Mucosa of rectum (tissue), 2 donors: ENCODE results near the gene SMARCD2.
"Not testable (repeated sequence)": the region's sequence is repeated elsewhere in the genome, so short reads cannot be mapped to it uniquely, and the experiment has no call there.

ENCODE experiments used
- H3K27ac ChIP-seq, 2 donors: one replicate each; pipeline ENCODE4 v1.7.0; 2013; ENCODE audit warnings: inconsistent platforms in 2 of 2, low read depth in 2 of 2, low read length in 2 of 2
- H3K27me3 ChIP-seq, 2 donors: one replicate each; pipeline ENCODE4 v1.7.0; 2013; ENCODE audit warnings: low read length in 2 of 2; ENCODE audit not compliant: control insufficient read depth in 2 of 2, insufficient read depth in 2 of 2
- H3K36me3 ChIP-seq, 2 donors: one replicate each; pipeline ENCODE4 v1.7.0; 2013; ENCODE audit warnings: low read length in 2 of 2; ENCODE audit not compliant: control insufficient read depth in 2 of 2, insufficient read depth in 2 of 2
- H3K4me1 ChIP-seq, 2 donors: one replicate each; pipeline ENCODE4 v1.7.0; 2013; ENCODE audit warnings: low read length in 2 of 2, mild to moderate bottlenecking in 1 of 2; ENCODE audit not compliant: control insufficient read depth in 2 of 2, insufficient read depth in 2 of 2
- H3K4me3 ChIP-seq, 2 donors: one replicate each; pipeline ENCODE4 v1.7.0; 2013; ENCODE audit warnings: low read length in 2 of 2
- H3K9ac ChIP-seq, 2 donors: one replicate each; pipeline ENCODE4 v1.7.0; 2013; ENCODE audit warnings: low read length in 2 of 2, low read depth in 1 of 2, mild to moderate bottlenecking in 1 of 2
- H3K9me3 ChIP-seq, 2 donors: one replicate each; pipeline ENCODE4 v1.7.0; 2013; ENCODE audit warnings: low read length in 2 of 2; ENCODE audit not compliant: control insufficient read depth in 2 of 2
- donor health status: healthy.
- donor health status: Normal muscosa, but diverticular disease.

Gene SMARCD2

GRCh38 chr17:63874061-63874626 lies 31.7 kb upstream of the SMARCD2 start:
- not testable (repeated sequence) for H3K4me3 ChIP-seq, H3K9ac ChIP-seq, H3K36me3 ChIP-seq, H3K4me1 ChIP-seq, H3K27me3 ChIP-seq, H3K27ac ChIP-seq, H3K9me3 ChIP-seq

GRCh38 chr17:63873577-63873976 lies 31.1 kb upstream of the SMARCD2 start, which contains the start of gene CSH2:
Gene CSH2, minus strand, starts transcription at chr17:63873677. Its CDS starts 63 bp downstream, at chr17:63873614.
- H3K27me3 ChIP-seq, H3K9me3 ChIP-seq, H3K36me3 ChIP-seq, H3K27ac ChIP-seq, H3K4me3 ChIP-seq, H3K4me1 ChIP-seq, H3K9ac ChIP-seq: not testable (repeated sequence)

- not testable (repeated sequence) for H3K27me3 ChIP-seq, H3K4me3 ChIP-seq, H3K36me3 ChIP-seq, H3K9me3 ChIP-seq, H3K4me1 ChIP-seq, H3K27ac ChIP-seq, H3K9ac ChIP-seq
Observed at GRCh38 chr17:63871646-63872365, 29.3 kb upstream of the SMARCD2 start.

- H3K9me3 ChIP-seq, H3K36me3 ChIP-seq, H3K4me3 ChIP-seq, H3K27me3 ChIP-seq, H3K4me1 ChIP-seq, H3K9ac ChIP-seq, H3K27ac ChIP-seq: not testable (repeated sequence)
Observed at GRCh38 chr17:63870292-63870665, 27.8 kb upstream of the SMARCD2 start.

GRCh38 chr17:63869491-63870291 lies 27.2 kb upstream of the SMARCD2 start:
- H3K9ac ChIP-seq, H3K27me3 ChIP-seq, H3K4me3 ChIP-seq: not testable (repeated sequence)

GRCh38 chr17:63866625-63867024 lies 24.1 kb upstream of the SMARCD2 start:
- H3K4me1 ChIP-seq, H3K9me3 ChIP-seq, H3K27me3 ChIP-seq, H3K36me3 ChIP-seq, H3K27ac ChIP-seq, H3K9ac ChIP-seq, H3K4me3 ChIP-seq: not testable (repeated sequence)

More at GRCh38 chr17:63869491-63870291, 27.2 kb upstream of the SMARCD2 start:
- not testable (repeated sequence) for H3K36me3 ChIP-seq, H3K9me3 ChIP-seq, H3K4me1 ChIP-seq, H3K27ac ChIP-seq

- Histone ChIP-seq H3K4me3 (no peak overlapping the region), H3K27ac (no peak overlapping the region), H3K36me3 (no peaks in the 10 kb centered on the region), H3K27me3 (no peaks in the 10 kb centered on the region), H3K4me1 (no peaks in the 10 kb centered on the region), H3K9ac (no peak overlapping the region), H3K9me3 (no peaks in the 10 kb centered on the region)
Observed at GRCh38 chr17:63859257-63859656, 16.8 kb upstream of the SMARCD2 start.

GRCh38 chr17:63856425-63856824 lies 13.9 kb upstream of the SMARCD2 start:
- H3K27ac ChIP-seq, H3K9ac ChIP-seq, H3K36me3 ChIP-seq, H3K4me1 ChIP-seq, H3K9me3 ChIP-seq, H3K4me3 ChIP-seq, H3K27me3 ChIP-seq: not testable (repeated sequence)

GRCh38 chr17:63855185-63855584 lies 12.7 kb upstream of the SMARCD2 start:
- Histone ChIP-seq H3K36me3 (no peaks in the 10 kb centered on the region), H3K27me3 (no peaks in the 10 kb centered on the region), H3K4me1 (no peaks in the 10 kb centered on the region), H3K9me3 (no peaks in the 10 kb centered on the region), H3K27ac (no peak overlapping the region), H3K9ac (no peak overlapping the region), H3K4me3 (no peak overlapping the region)

- no peak overlapping the region for H3K4me3 ChIP-seq
- H3K9ac ChIP-seq: no peak overlapping the region
- H3K27ac ChIP-seq: no peak overlapping the region
- H3K36me3 ChIP-seq: no peaks in the 10 kb centered on the region
- no peaks in the 10 kb centered on the region for H3K27me3 ChIP-seq
- no peaks in the 10 kb centered on the region for H3K4me1 ChIP-seq
- no peaks in the 10 kb centered on the region for H3K9me3 ChIP-seq
Observed at GRCh38 chr17:63854709-63855108, 12.2 kb upstream of the SMARCD2 start.
